NB4 (cell line): Measurements from ENCODE around the gene TMEM184A.

ENCODE experiments used
- CTCF ChIP-seq: IDR thresholded peaks from one replicate; pipeline ENCODE4 v1.5.1; 2012; ENCODE audit warnings: low read depth, low read length
- MAX ChIP-seq: IDR thresholded peaks from 2 replicates; pipeline ENCODE4 v1.6.1; 2011; ENCODE audit warnings: low read depth, low read length
- MYC ChIP-seq: IDR thresholded peaks from 2 replicates; pipeline ENCODE4 v1.6.1; 2011; ENCODE audit warnings: low read depth, low read length
- POLR2A ChIP-seq: IDR thresholded peaks from 2 replicates; pipeline ENCODE4 v1.6.1; 2011; ENCODE audit warnings: mild to moderate bottlenecking; ENCODE audit not compliant: insufficient read length; ENCODE audit errors: extremely low read depth

GRCh38 chr7:1595636-1596035 lies 39.6 kb upstream of the TMEM184A start:
- TF ChIP-seq CTCF: no peak
- no peak for TF ChIP-seq MYC
- TF ChIP-seq POLR2A: no peak
- TF ChIP-seq MAX: no peak
